ENCODE data around the gene NNMT.

- TF ChIP-seq CTCF (IDR thresholded peaks at IDR 0.05) (no peak), POLR2A (IDR thresholded peaks at IDR 0.05) (no peak)
Measured at GRCh38 chr11:114275280-114275679, 20.9 kb upstream of the NNMT start.
